IMR-90 (cell line): Measurements from ENCODE around the gene ENOX1. TPM values are rescaled to one million over a fixed set of nuclear protein-coding genes. Genes with fewer than 3 reads are reported as not detected.

Experiments
- ATAC-seq: fragments of 200-7000 bp; cut with Tn5 transposase; 2 replicates; pipeline ENCODE4 v1.9.1; 2020; ENCODE audit warnings: low read depth, mild to moderate bottlenecking, moderate library complexity
- BruUV-seq: library from RNA; stranded (reverse); fragments of 400-500 nt; replicated peaks from 2 replicates; lab custom pipeline; 2021; lab: Mats Ljungman, UMichigan
- CTCF ChIA-PET: fragments of 300-600 bp; formaldehyde crosslinking; extraction: SDS; loops from one replicate; lab custom pipeline; 2021; ENCODE audit warnings: antibody characterized with exemption; lab: Yijun Ruan, JAX
- POLR2A ChIA-PET: fragments of 300-600 bp; sonication (Branson Sonifier 250); formaldehyde crosslinking; loops from one replicate; lab custom pipeline; 2022; ENCODE audit warnings: antibody characterized with exemption; ENCODE audit not compliant: unreplicated experiment; lab: Charles Lee
- DNase-seq: peaks from one replicate; pipeline ENCODE4 v3.0.0; 2013
- H2AFZ ChIP-seq: replicated peaks from 2 replicates; pipeline ENCODE3; 2013; ENCODE audit warnings: low read length, mild to moderate bottlenecking; ENCODE audit not compliant: poor library complexity
- H2AK5ac ChIP-seq: 2 replicates; pipeline ENCODE4 v1.6.1; 2013; ENCODE audit warnings: low read depth, low read length, inconsistent platforms
- H2AK9ac ChIP-seq: replicated peaks from 2 replicates; pipeline ENCODE3; 2013; ENCODE audit warnings: mild to moderate bottlenecking, low read depth, low read length, moderate library complexity; ENCODE audit not compliant: poor library complexity
- H2BK120ac ChIP-seq: 2 replicates; pipeline ENCODE4 v1.6.1; 2013; ENCODE audit warnings: low read depth, low read length, inconsistent platforms
- H2BK15ac ChIP-seq: 3 replicates; pipeline ENCODE4 v1.6.1; 2013; ENCODE audit warnings: low read depth, low read length, inconsistent platforms
- H2BK20ac ChIP-seq: 2 replicates; pipeline ENCODE4 v1.6.1; 2013; ENCODE audit warnings: low read depth, mild to moderate bottlenecking, inconsistent platforms, low read length, moderate library complexity
- H2BK5ac ChIP-seq: 2 replicates; pipeline ENCODE4 v1.6.1; 2013; ENCODE audit warnings: mild to moderate bottlenecking, low read depth, low read length, inconsistent platforms; ENCODE audit not compliant: poor library complexity, severe bottlenecking
- H3K14ac ChIP-seq: replicated peaks from 2 replicates; pipeline ENCODE4 v1.6.1; 2013; ENCODE audit warnings: low read depth, low read length, inconsistent platforms
- H3K18ac ChIP-seq: 2 replicates; pipeline ENCODE4 v1.6.1; 2013; ENCODE audit warnings: low read depth, low read length, control low read depth
- H3K23ac ChIP-seq: 2 replicates; pipeline ENCODE4 v1.6.1; 2013; ENCODE audit warnings: low read depth, low read length, inconsistent platforms
- H3K27ac ChIP-seq: 2 replicates; pipeline ENCODE4 v1.5.1; 2013; ENCODE audit warnings: mild to moderate bottlenecking, control low read depth, low read length; ENCODE audit not compliant: insufficient read depth
- H3K27me3 ChIP-seq: 2 replicates; pipeline ENCODE4 v1.6.1; 2013; ENCODE audit warnings: low read length; ENCODE audit not compliant: control insufficient read depth, insufficient read depth
- H3K36me3 ChIP-seq: 2 replicates; pipeline ENCODE4 v1.6.1; 2013; ENCODE audit warnings: low read length, mixed read lengths; ENCODE audit not compliant: control insufficient read depth, insufficient read depth
- H3K4ac ChIP-seq: 2 replicates; pipeline ENCODE4 v1.6.1; 2013; ENCODE audit warnings: low read depth, low read length, inconsistent platforms
- H3K4me1 ChIP-seq: 2 replicates; pipeline ENCODE4 v1.6.1; 2013; ENCODE audit warnings: low read length, mixed read lengths; ENCODE audit not compliant: control insufficient read depth, insufficient read depth
- H3K4me2 ChIP-seq: 2 replicates; pipeline ENCODE4 v1.6.1; 2013; ENCODE audit warnings: low read depth, mild to moderate bottlenecking, control low read depth, low read length, moderate library complexity
- H3K4me3 ChIP-seq: 2 replicates; pipeline ENCODE4 v1.5.1; 2013; ENCODE audit warnings: low read depth, mild to moderate bottlenecking, control low read depth, low read length, moderate library complexity; ENCODE audit not compliant: insufficient read depth
- H3K56ac ChIP-seq: 2 replicates; pipeline ENCODE4 v1.6.1; 2013; ENCODE audit warnings: low read length, inconsistent platforms; ENCODE audit not compliant: insufficient read depth; ENCODE audit errors: extremely low read depth
- H3K79me1 ChIP-seq, 2 experiments: 2 replicates each; pipeline ENCODE4 v1.6.1; 2013; ENCODE audit warnings: low read length in 2 of 2, inconsistent platforms in 1 of 2, low read depth in 1 of 2
- H3K9ac ChIP-seq: 2 replicates; pipeline ENCODE4 v1.6.1; 2013; ENCODE audit warnings: low read depth, low read length, control low read depth
- H3K9me1 ChIP-seq: 2 replicates; pipeline ENCODE4 v1.6.1; 2013; ENCODE audit warnings: low read length, inconsistent platforms; ENCODE audit not compliant: insufficient read depth
- H3K9me3 ChIP-seq: 2 replicates; pipeline ENCODE4 v1.6.1; 2013; ENCODE audit warnings: low read length; ENCODE audit not compliant: control insufficient read depth, insufficient read depth
- H4K20me1 ChIP-seq: 2 replicates; pipeline ENCODE4 v1.6.1; 2013; ENCODE audit warnings: low read length, inconsistent platforms; ENCODE audit not compliant: insufficient read depth
- H4K5ac ChIP-seq: 2 replicates; pipeline ENCODE4 v1.6.1; 2013; ENCODE audit warnings: mild to moderate bottlenecking, low read depth, low read length, control low read depth
- H4K8ac ChIP-seq, 2 experiments: 2 replicates each; pipeline ENCODE4 v1.6.1; 2013; ENCODE audit warnings: low read depth in 2 of 2, low read length in 2 of 2, control low read depth in 1 of 2, inconsistent platforms in 1 of 2
- H4K91ac ChIP-seq: 2 replicates; pipeline ENCODE4 v1.6.1; 2013; ENCODE audit warnings: low read depth, low read length, inconsistent platforms; ENCODE audit not compliant: insufficient read depth
- BHLHE40 ChIP-seq: fragments of 150-350 bp; IDR thresholded peaks from 2 replicates; pipeline ENCODE4 v1.6.1; 2016; ENCODE audit warnings: mild to moderate bottlenecking, low read depth, low read length
- CEBPB ChIP-seq: IDR thresholded peaks from 2 replicates; pipeline ENCODE4 v1.6.1; 2012; ENCODE audit warnings: low read depth, low read length, improper control_type of control experiment
- CHD1 ChIP-seq: IDR thresholded peaks from 2 replicates; pipeline ENCODE4 v1.6.1; 2012; ENCODE audit warnings: low read depth, low read length, improper control_type of control experiment
- CTCF ChIP-seq: conservative IDR thresholded peaks from 2 replicates; pipeline ENCODE4 v1.5.1; 2012; ENCODE audit warnings: mild to moderate bottlenecking, low read depth, low read length, improper control_type of control experiment
- ELK1 ChIP-seq: fragments of 150-350 bp; IDR thresholded peaks from 2 replicates; pipeline ENCODE4 v1.6.1; 2016; ENCODE audit warnings: low read depth, mild to moderate bottlenecking, low read length, moderate library complexity, borderline replicate concordance
- FOS ChIP-seq: fragments of 150-350 bp; IDR thresholded peaks from 2 replicates; pipeline ENCODE4 v1.6.1; 2016; ENCODE audit warnings: low read depth, low read length
- MAFK ChIP-seq: IDR thresholded peaks from 2 replicates; pipeline ENCODE4 v1.6.1; 2012; ENCODE audit warnings: low read depth, low read length, improper control_type of control experiment
- MAZ ChIP-seq: IDR thresholded peaks from 2 replicates; pipeline ENCODE4 v1.6.1; 2012; ENCODE audit warnings: low read depth, mild to moderate bottlenecking, low read length, improper control_type of control experiment, moderate library complexity, borderline replicate concordance
- MXI1 ChIP-seq: IDR thresholded peaks from 2 replicates; pipeline ENCODE4 v1.6.1; 2012; ENCODE audit warnings: low read depth, mild to moderate bottlenecking, low read length, moderate library complexity, borderline replicate concordance
- NFE2L2 ChIP-seq: fragments of 150-350 bp; IDR thresholded peaks from 2 replicates; pipeline ENCODE4 v1.6.1; 2016; ENCODE audit warnings: low read depth, mild to moderate bottlenecking, low read length
- POLR2A ChIP-seq: IDR thresholded peaks from 2 replicates; pipeline ENCODE4 v1.6.1; 2012; ENCODE audit warnings: mild to moderate bottlenecking, low read depth, low read length
- RAD21 ChIP-seq: IDR thresholded peaks from 2 replicates; pipeline ENCODE4 v1.6.1; 2012; ENCODE audit warnings: low read length, improper control_type of control experiment
- RCOR1 ChIP-seq: IDR thresholded peaks from 2 replicates; pipeline ENCODE4 v1.6.1; 2012; ENCODE audit warnings: mild to moderate bottlenecking, low read length, improper control_type of control experiment; ENCODE audit not compliant: insufficient replicate concordance
- RFX5 ChIP-seq: IDR thresholded peaks from 2 replicates; pipeline ENCODE4 v1.8.0; 2012; ENCODE audit warnings: low read depth, mild to moderate bottlenecking, low read length, moderate library complexity
- SMC3 ChIP-seq: fragments of 150-350 bp; IDR thresholded peaks from 2 replicates; pipeline ENCODE4 v1.6.1; 2016; ENCODE audit warnings: low read depth, mild to moderate bottlenecking, antibody characterized with exemption, low read length, moderate library complexity
- USF2 ChIP-seq: fragments of 150-350 bp; IDR thresholded peaks from 2 replicates; pipeline ENCODE4 v1.6.1; 2017; ENCODE audit warnings: mild to moderate bottlenecking, antibody characterized with exemption, low read length, low read depth
- WGBS, 2 experiments: methylation state at CpG; one replicate each; pipeline versions ENCODE4 v1.1.5 to v1.1.7; 2013; ENCODE audit warnings: missing lambda C conversion rate in 2 of 2; ENCODE audit not compliant: insufficient read length in 1 of 2; ENCODE audit errors: extremely low coverage in 2 of 2; 5-methylcytosine and 5-hydroxymethylcytosine counted together
- dilution Hi-C: fragments of 300-500 bp; cut with HindIII; formaldehyde crosslinking; loops from one replicate; pipeline ENCODE4 v1.14.3; 2018; ENCODE audit warnings: low sequenced_read_pairs; ENCODE audit not compliant: unreplicated experiment
- in situ Hi-C: fragments of 300-500 bp; cut with MboI; formaldehyde crosslinking; loops from 3 replicates; pipeline ENCODE4 v1.14.3; 2019; ENCODE audit warnings: low sequenced_read_pairs, inconsistent platforms, mixed read lengths
- intact Hi-C: fragments of 100-400 bp; cut with micrococcal nuclease; formaldehyde crosslinking; loops from 2 replicates; pipeline ENCODE4 v1.10.0; 2022
- polyA plus RNA-seq, 3 experiments: library from polyadenylated mRNA; depleted of rRNA; stranded (reverse); fragments of >200 nt; gene quantifications; 2 replicates each; pipeline ENCODE4 v1.2.3, GENCODE V29; 2012; ENCODE audit warnings: low replicate concordance in 1 of 3
- total RNA-seq: library from RNA; depleted of rRNA; stranded (reverse); fragments of >200 nt; gene quantifications from 2 replicates; pipeline ENCODE4 v1.2.3, GENCODE V29; 2012

ENOX1 gene
- total and polyA plus RNA-seq, 2 of the 4 experiments (the other 2 are of a cell fraction): 0.99 to 1.3 TPM

- CTCF ChIA-PET: no interaction called here
These were observed 462.6 kb downstream of the ENOX1 start for GRCh38 chr13:43324129-43324528.

More at GRCh38 chr13:43324129-43324528, 462.6 kb downstream of the ENOX1 start:
- no peak overlapping the region for H2AK9ac ChIP-seq
- H2AFZ ChIP-seq: no peak overlapping the region
- H2AK5ac ChIP-seq: no peak overlapping the region
- H3K56ac ChIP-seq: no peak overlapping the region
- no peak overlapping the region for H2BK20ac ChIP-seq
- H3K27ac ChIP-seq: no peak overlapping the region
- no peak overlapping the region for H3K9ac ChIP-seq
- dilution Hi-C loops (no loop called here), in situ Hi-C loops (no loop called here), intact Hi-C loops (no loop called here)
- H4K91ac ChIP-seq: no peak overlapping the region
- no peaks in the 10 kb centered on the region for H3K36me3 ChIP-seq
- no peak overlapping the region for H3K4ac ChIP-seq
- DNase-seq (no peak), ATAC-seq (no peak)
- WGBS, 2 experiments: no CpG with 5 or more reads among the region's 3 CpGs
- H3K4me1 ChIP-seq: no peaks in the 10 kb centered on the region
- H2BK5ac ChIP-seq: no peak overlapping the region
- BruUV-seq: no TSS peak
- no peaks in the 10 kb centered on the region for H3K9me1 ChIP-seq
- no peak overlapping the region for H3K4me3 ChIP-seq
- H3K4me2 ChIP-seq: no peak overlapping the region
- H3K14ac ChIP-seq: no peak overlapping the region
- H4K5ac ChIP-seq: no peak overlapping the region
- H3K18ac ChIP-seq: no peak overlapping the region
- H2BK120ac ChIP-seq: no peak overlapping the region
- no peak overlapping the region for H4K8ac ChIP-seq
- no peak overlapping the region for H3K23ac ChIP-seq
- no peaks in the 10 kb centered on the region; the same call in 1 of the 2 replicates for H3K27me3 ChIP-seq
- no peaks in the 10 kb centered on the region for H3K9me3 ChIP-seq
- no peaks in the 10 kb centered on the region for H4K20me1 ChIP-seq
- POLR2A ChIA-PET: no interaction called here
- H2BK15ac ChIP-seq: no peak overlapping the region
- no peaks in the 10 kb centered on the region for H3K79me1 ChIP-seq
- no peak for TF ChIP-seq SMC3
- no peak for TF ChIP-seq MAZ
- TF ChIP-seq MXI1: no peak
- TF ChIP-seq RFX5: no peak
- TF ChIP-seq RAD21: no peak
- TF ChIP-seq BHLHE40: no peak
- no peak for TF ChIP-seq CHD1
- no peak for TF ChIP-seq CEBPB
- no peak for TF ChIP-seq ELK1
- no peak for TF ChIP-seq POLR2A
- TF ChIP-seq CTCF: no peak
- TF ChIP-seq NFE2L2: no peak
- TF ChIP-seq USF2: no peak
- TF ChIP-seq RCOR1: no peak
- TF ChIP-seq FOS: no peak
- no peak for TF ChIP-seq MAFK
